IPS-NIHi7 (cell line): ENCODE measurements around the gene GLI3.
"Not testable (repeated sequence)": the region's sequence is repeated elsewhere in the genome, so short reads cannot be mapped to it uniquely, and the experiment has no call there.

Experiments used
- DNase-seq: peaks from one replicate; pipeline ENCODE4 v3.0.0; 2012; ENCODE audit warnings: mixed read lengths; ENCODE audit errors: extremely low spot score

The GLI3 gene

DNA sequence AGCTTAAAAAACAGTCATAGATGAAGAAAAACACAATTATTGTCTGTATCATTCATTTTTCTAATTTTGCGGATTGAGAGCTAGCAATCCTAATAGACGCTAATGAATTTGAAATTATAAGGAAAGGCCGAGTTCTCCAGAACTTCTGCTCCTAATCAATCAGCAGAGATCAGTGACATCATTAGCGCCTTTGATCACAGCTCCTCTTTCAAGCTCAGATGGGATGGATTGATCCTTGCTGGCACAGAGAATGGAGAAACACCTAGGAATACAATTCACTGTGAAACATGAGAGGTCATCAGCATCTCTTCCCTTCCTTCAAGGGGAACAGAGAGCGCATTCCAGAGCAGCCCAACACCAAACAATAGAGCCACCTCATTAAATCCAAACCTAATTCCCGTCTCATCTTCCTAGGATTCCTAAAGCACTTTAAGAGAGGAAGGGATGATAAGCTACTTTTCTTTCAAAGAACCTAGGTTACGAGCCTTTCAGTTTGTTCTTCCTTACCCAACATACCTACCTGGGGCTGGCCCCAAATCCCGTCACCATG is 24.4 kb downstream of the GLI3 start:
- DNase-seq, result peak; percentile 32

DNA sequence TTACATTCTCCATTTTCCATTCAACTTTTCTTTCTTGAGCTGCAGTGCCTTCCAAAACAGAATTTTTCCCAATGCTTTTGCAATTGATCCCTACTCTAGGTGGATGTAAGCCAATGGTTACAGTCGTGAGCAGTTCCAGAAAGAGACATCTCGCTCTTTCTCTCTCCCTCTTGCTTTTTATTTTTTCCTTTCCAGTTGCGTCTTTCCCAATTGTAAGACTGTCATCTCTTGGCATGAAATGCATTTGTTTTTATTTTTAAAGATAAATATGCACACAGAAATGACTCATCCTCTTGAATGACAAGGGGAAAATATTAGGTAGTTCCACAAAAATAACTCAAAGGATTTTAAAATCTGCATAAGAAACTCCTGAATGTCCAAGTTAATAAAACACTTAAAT is 25.1 kb downstream of the GLI3 start:
- no peak for DNase-seq

- DNase-seq, result no peak
These were observed 26.2 kb downstream of the GLI3 start for GRCh38 chr7:42210779-42211178.

GRCh38 chr7:42210333-42210732 is 26.7 kb downstream of the GLI3 start:
- no peak for DNase-seq

GRCh38 chr7:42209085-42209484 is 27.9 kb downstream of the GLI3 start:
- not testable (repeated sequence) for DNase-seq

DNA sequence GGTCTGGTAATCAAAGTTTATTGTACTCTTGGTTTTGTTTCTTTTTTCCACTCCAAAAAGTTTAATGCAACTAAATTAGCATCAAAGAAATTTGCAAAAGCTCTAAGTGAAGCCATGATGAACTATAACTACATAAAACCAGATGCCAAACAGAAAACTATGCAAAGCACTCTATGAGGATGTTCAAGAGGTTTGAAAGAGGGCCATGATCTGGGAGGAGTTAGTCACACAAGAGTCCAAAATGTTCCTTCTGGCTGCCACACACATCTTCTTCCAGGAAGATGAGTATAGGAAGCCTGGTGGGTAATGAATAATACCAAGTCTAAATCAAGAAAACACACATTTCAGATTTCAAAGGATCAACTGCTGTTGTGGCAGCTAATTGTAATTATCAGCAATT is 28.4 kb downstream of the GLI3 start:
- DNase-seq, result no peak

GRCh38 chr7:42207420-42207819 is 29.6 kb downstream of the GLI3 start:
- no peak for DNase-seq

GRCh38 chr7:42203336-42203735 is 33.7 kb downstream of the GLI3 start:
- no peak for DNase-seq

DNA sequence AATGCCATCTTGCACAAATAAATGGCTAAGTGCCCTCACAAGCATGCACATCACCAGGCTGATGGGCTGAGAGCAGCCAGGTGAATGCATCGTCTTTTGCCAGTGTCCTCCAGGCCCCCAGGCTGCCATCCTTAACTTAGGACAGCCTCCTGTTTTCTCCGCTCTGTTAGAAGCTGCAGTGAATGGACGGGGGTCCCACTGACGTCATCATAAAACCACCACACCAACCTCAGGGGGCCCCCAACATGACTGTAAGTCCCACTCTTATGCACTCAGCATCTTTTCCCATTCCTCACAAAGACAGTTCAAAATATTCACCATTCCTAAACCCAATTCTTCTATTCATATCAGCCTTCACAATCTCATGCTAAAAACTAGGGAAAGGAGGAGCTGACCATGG is 34.4 kb downstream of the GLI3 start:
- no peak for DNase-seq

GRCh38 chr7:42198974-42199668 is 37.9 kb downstream of the GLI3 start:
- DNase-seq, result no peak

DNA sequence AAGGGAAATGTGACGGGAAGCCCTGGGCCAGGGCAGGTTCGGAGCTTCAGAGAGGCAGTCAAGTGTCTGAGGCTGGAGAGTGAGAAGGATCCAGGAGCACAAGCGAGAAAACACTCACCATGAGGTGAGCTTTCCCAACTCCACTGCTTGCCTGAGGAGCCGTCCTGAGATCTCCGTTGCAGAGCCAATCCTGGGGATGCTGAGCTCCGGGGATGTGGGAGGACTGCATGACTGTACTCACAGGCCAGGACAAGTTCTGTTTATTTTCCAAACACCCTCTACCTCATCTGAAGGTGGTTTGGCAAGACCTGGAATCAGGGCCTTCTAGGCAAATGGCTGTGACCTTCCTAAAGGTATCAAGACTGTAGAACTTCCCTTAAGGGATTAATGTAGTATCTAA is 38.7 kb downstream of the GLI3 start:
- no peak for DNase-seq

DNA sequence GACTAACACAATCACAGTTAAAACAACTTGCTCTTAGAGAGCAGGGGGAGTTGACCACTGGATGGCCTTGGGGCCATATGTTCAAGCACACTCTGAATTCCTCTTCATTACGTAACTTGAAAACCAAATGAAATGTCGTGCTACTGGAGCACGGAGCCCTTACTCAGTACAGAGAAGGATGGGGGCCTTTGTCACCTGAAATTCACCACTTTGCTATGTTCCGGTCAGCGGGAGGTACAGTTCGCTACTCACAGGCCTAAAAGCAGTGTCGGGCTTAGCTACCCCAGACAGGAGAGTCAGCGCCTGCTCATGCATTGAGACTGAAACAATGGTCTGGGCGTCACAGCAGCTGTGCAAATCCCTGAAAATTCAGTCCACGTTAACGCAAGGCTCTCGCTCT is 39.6 kb downstream of the GLI3 start:
- DNase-seq, result no peak

DNA sequence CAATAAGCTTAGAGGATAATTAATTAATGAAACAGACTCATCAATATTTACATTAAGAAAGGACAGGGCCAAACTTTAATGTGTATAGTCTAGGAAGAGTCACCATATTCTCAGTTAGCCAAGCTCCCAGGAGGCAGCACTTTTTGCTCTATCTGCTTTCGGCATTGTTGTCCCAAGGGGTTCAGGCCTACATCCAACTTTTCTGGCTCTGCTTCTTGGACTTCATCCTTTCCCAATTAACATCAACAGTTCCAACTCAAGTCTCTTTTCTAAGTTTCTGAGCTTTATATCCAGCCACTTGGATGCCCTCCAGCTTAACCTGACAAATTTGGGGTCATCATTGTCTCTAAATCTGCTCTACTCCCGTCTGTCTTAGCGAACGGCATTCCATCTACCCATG is 42.8 kb downstream of the GLI3 start:
- no peak for DNase-seq

DNA sequence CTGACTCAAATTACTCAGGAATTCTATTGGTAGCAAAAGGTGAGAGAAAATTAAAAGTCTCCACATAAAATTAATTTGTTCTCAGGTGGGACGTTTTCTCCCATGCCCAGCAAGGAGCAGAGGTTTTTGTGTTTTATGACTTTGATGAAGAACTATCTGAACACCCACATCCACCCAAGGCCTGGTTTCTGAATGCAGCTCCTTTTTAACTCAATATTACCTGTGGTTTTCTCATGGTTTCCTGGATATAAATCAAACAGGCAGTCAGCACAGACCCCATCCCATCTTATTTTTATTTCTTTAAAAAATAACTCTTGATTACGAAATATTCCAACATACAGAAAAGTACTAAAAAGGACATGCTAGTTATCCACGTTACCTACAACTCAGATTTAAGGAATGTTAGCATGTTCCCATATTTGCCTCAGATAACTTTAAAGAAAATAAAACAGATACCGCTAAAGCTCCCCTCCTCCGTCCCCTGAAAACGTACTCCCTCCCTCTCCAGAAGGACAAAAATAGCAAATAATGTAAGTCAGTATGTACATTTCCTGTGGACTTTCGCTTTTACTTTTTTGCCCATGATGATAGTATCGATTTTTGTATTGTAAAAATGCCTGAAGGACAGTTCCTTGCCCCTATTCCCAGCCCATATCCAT is 43.4 kb downstream of the GLI3 start:
- DNase-seq, result no peak

- DNase-seq, result peak; percentile 53
These were observed 44.1 kb downstream of the GLI3 start for GRCh38 chr7:42192851-42193461.

DNA sequence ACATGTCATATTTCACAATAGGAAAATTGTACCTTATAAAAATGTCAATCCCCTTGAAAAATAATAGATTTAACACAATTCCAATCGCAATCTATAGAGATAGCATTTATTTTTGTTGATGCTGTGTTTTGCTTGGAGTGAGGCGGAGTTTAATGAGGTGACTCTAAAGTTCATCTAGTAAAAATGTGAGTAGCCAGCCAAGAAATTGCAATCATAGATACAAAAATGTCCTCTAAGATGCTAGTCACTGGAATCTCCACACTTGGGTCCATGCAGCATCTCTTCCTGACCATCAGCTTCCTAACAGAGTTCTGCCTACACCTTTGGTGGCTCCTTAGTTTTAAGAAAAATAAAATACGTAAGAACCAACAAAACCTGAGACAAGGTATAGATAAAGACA is 44.9 kb downstream of the GLI3 start:
- DNase-seq, result no peak

- DNase-seq, result no peak
These were observed 47.5 kb downstream of the GLI3 start for GRCh38 chr7:42189535-42189934.

- peak; percentile 51 for DNase-seq
These were observed 50.9 kb downstream of the GLI3 start for GRCh38 chr7:42186151-42186550.

DNA sequence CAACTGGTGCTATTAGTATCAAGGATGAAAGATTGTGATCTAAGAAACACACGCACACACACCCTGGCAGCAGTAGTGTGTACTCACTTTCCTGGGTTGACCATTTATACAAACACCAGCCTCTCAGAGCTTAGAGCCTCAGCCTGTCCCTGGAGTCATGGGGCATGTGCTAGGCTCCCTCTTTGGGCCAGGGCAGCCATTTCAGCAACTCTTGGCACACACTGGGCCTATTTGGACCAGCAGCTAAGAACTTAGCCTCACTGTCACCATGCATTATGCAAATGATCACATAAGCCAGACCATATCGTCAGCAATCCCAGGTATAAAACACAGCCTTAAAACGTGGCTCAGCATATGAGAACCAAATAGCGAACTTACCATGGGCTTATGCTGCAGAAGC is 51.3 kb downstream of the GLI3 start:
- DNase-seq, result no peak

- DNase-seq, result no peak
These were observed 53.5 kb downstream of the GLI3 start for GRCh38 chr7:42183547-42183946.

GRCh38 chr7:42181566-42181965 is 55.4 kb downstream of the GLI3 start:
- no peak for DNase-seq

DNA sequence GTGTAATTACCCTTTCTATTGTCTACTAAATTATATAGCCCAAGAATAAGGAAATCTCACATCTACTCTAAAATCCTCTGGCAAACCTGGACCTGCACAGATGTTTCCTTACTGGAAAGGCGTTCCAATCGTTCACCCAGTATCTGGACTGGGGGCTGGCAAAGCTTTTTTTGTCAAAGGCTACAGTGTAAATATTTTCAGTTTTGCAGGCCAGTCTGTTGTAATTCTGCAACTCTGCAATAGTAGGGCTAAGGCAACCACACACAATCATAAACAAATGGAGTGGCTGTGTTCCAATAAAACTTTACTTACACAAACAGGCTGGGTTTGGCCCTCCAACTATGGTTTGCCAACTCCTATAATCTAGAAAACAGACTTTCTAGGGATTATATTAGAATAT is 56.2 kb downstream of the GLI3 start:
- DNase-seq, result no peak

- DNase-seq, result no peak
These were observed 60.3 kb downstream of the GLI3 start for GRCh38 chr7:42176724-42177101.
